ENCODE results near the gene SDC4.

DNA sequence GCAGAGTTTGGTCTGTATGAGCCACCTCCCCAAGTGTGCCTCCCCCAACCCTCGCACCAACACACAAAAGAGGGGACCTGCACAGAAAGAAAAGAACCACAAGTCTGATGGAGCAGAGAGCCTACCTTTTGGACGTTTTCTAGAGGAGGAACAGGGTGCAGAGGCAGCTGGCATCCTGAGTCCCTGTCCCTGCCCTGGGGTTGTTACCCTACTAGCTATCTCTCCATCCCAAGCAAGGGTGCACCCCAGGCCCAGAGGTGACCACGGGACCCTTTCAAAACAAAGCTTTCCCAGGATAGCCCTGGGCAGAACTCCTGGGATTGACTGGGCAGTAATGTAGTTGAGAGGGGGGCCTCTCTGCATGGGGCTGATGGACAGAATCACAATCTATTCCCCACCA lies 30.4 kb downstream of the SDC4 start:
- TF ChIP-seq CTCF (IDR thresholded peaks at IDR 0.05 in 8 of 11, conservative IDR thresholded peaks at IDR 0.05 in 3 of 11) (no peak), POLR2A (IDR thresholded peaks at IDR 0.05) (no peak)

Measured in spleen (tissue), 7 donors.